HepG2 (cell line): Measurements from ENCODE around the gene G6PC3. TPM values are rescaled to one million over a fixed set of nuclear protein-coding genes. Genes with fewer than 3 reads are reported as not detected.

Experiments used
- FOXO1 ChIP-seq: sonication (generic); formaldehyde crosslinking; IDR thresholded peaks from 2 replicates; pipeline ENCODE4 v1.4.0; 2020; ENCODE audit warnings: missing genetic modification reagents
- HDAC1 ChIP-seq: sonication (generic); formaldehyde crosslinking; IDR thresholded peaks from 2 replicates; pipeline ENCODE4 v1.5.1; 2020; ENCODE audit warnings: mild to moderate bottlenecking, missing genetic modification reagents
- HOXA3 ChIP-seq: sonication (generic); formaldehyde crosslinking; IDR thresholded peaks from 2 replicates; pipeline ENCODE4 v1.5.0; 2020; ENCODE audit warnings: missing genetic modification reagents
- KDM2A ChIP-seq: sonication (generic); formaldehyde crosslinking; IDR thresholded peaks from 2 replicates; pipeline ENCODE4 v1.4.0; 2020; ENCODE audit warnings: low read depth, missing genetic modification reagents, borderline replicate concordance
- KLF12 ChIP-seq: sonication (generic); formaldehyde crosslinking; IDR thresholded peaks from 2 replicates; pipeline ENCODE4 v1.4.0; 2020; ENCODE audit warnings: missing genetic modification reagents, borderline replicate concordance
- RARA ChIP-seq: IDR thresholded peaks from 2 replicates; pipeline ENCODE4 v1.6.1; 2016; ENCODE audit warnings: missing genetic modification reagents, missing compliant biosample characterization
- SMC3 ChIP-seq: IDR thresholded peaks from 2 replicates; pipeline ENCODE4 v1.6.1; 2011; ENCODE audit warnings: low read length, improper control_type of control experiment
- SOX6 ChIP-seq, 2 experiments: fragments of 450-650 bp in 1 of 2; sonication (generic) in 1 of 2; formaldehyde crosslinking in 1 of 2; IDR thresholded peaks; 2 replicates each; pipeline versions ENCODE4 v1.4.0 to v1.6.1; 2017 to 2020; ENCODE audit warnings: antibody characterized with exemption in 1 of 2, mild to moderate bottlenecking in 1 of 2, missing genetic modification reagents in 1 of 2
- TARDBP ChIP-seq: sonication (generic); formaldehyde crosslinking; IDR thresholded peaks from 2 replicates; pipeline ENCODE4 v1.8.0; 2022; ENCODE audit warnings: mild to moderate bottlenecking, missing genetic modification reagents
- ZNF343 ChIP-seq: sonication (generic); formaldehyde crosslinking; IDR thresholded peaks from 2 replicates; pipeline ENCODE4 v1.4.0; 2020; ENCODE audit warnings: mild to moderate bottlenecking, missing genetic modification reagents
- ZNF567 ChIP-seq: sonication (generic); formaldehyde crosslinking; IDR thresholded peaks from 2 replicates; pipeline ENCODE4 v1.8.1; 2023; ENCODE audit warnings: mild to moderate bottlenecking, missing genetic modification reagents, borderline replicate concordance
- polyA plus RNA-seq, 8 experiments: library from polyadenylated mRNA; depleted of rRNA in 3 of 8; stranded (reverse) in 7 of 8; unstranded in 1 of 8; fragments of >200 nt; fragmentation: Illumina TruSeq in 4 of 8; extraction: Trizol in 4 of 8; gene quantifications; 2 replicates each; pipeline versions ENCODE4 v1.2.1 to v1.2.3, GENCODE V29; 2011 to 2016; ENCODE audit warnings: low read depth in 4 of 8, missing spikeins in 1 of 8, mixed read lengths in 1 of 8; ENCODE audit not compliant: insufficient read depth in 1 of 8
- total RNA-seq, 5 experiments: library from RNA; depleted of rRNA; stranded (reverse); fragments of >200 nt; fragmentation: Illumina TruSeq; extraction: Trizol; gene quantifications; 2 replicates each; pipeline ENCODE4 v1.2.3, GENCODE V29; 2016; ENCODE audit warnings: low read depth in 1 of 5
- TF ChIP-seq, protein P1 (sequence below): sonication (generic); formaldehyde crosslinking; IDR thresholded peaks from 2 replicates; pipeline ENCODE4 v1.4.0; 2020; ENCODE audit warnings: missing genetic modification reagents, mild to moderate bottlenecking, borderline replicate concordance
- TF ChIP-seq, protein P2 (sequence below): sonication (generic); formaldehyde crosslinking; conservative IDR thresholded peaks from 2 replicates; pipeline ENCODE4 v1.8.0; 2022; ENCODE audit warnings: low read depth, missing genetic modification reagents
- TF ChIP-seq, protein P3 (sequence below): sonication (generic); formaldehyde crosslinking; conservative IDR thresholded peaks from 2 replicates; pipeline ENCODE4 v1.4.0; 2020; ENCODE audit warnings: missing genetic modification reagents
- TF ChIP-seq, protein P4 (sequence below): sonication (generic); formaldehyde crosslinking; IDR thresholded peaks from 2 replicates; pipeline ENCODE4 v1.8.0; 2022; ENCODE audit warnings: missing genetic modification reagents, mild to moderate bottlenecking, moderate library complexity, borderline replicate concordance
- TF ChIP-seq, protein P5 (sequence below): IDR thresholded peaks from 2 replicates; pipeline ENCODE4 v1.6.1; 2016; ENCODE audit warnings: low read depth, borderline replicate concordance
- TF ChIP-seq, protein P6 (sequence below): sonication (generic); formaldehyde crosslinking; IDR thresholded peaks from 2 replicates; pipeline ENCODE4 v1.8.0; 2022; ENCODE audit warnings: mild to moderate bottlenecking, missing genetic modification reagents; ENCODE audit not compliant: insufficient replicate concordance

Gene G6PC3
- total and polyA plus RNA-seq, 2 of the 13 experiments (the other 11 are each of a cell fraction or from before 2014, with no cell fraction given) = 38.5 to 75.8 TPM

DNA sequence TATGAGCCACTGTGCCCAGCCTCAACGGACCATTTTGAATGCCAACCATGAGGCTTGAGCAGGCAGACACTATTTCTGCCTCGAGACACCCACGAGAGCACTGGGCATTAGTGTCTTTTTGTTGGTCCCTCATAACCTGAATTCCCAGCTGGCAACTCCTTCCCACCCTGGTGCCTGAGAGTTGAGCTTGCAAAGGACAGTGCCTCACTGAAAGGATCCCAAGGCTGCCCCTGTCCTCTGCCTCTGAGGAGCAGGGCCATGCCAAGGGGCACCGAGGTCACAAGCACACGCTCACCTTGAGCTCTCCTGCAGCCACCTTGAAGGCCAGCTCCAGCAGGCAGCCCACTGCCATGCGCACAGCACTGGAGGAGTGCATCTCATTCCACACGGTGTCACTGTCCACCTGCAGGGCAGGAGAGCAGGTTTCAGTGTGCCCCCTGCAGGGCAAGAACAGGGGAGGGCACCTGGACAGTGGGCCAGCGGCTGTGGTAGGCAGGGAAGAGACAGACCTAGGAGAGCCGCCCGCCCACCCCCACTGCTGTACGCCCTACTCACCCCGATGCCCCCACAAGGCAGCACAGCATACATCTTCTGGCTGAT is 12.8 kb downstream of the G6PC3 start (continued):
- TF ChIP-seq, protein P1, sequence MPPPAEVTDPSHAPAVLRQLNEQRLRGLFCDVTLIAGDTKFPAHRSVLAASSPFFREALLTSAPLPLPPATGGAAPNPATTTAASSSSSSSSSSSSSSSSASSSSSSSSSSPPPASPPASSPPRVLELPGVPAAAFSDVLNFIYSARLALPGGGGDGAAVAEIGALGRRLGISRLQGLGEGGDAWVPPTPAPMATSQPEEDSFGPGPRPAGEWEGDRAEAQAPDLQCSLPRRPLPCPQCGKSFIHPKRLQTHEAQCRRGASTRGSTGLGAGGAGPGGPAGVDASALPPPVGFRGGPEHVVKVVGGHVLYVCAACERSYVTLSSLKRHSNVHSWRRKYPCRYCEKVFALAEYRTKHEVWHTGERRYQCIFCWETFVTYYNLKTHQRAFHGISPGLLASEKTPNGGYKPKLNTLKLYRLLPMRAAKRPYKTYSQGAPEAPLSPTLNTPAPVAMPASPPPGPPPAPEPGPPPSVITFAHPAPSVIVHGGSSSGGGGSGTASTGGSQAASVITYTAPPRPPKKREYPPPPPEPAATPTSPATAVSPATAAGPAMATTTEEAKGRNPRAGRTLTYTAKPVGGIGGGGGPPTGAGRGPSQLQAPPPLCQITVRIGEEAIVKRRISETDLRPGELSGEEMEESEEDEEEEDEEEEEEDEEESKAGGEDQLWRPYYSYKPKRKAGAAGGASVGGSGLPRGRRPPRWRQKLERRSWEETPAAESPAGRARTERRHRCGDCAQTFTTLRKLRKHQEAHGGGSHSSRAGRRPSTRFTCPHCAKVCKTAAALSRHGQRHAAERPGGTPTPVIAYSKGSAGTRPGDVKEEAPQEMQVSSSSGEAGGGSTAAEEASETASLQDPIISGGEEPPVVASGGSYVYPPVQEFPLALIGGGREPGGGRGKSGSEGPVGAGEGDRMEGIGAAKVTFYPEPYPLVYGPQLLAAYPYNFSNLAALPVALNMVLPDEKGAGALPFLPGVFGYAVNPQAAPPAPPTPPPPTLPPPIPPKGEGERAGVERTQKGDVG (CRISPR knock-in tag) = no peak
- peak; percentile 72 for TF ChIP-seq FOXO1
- TF ChIP-seq, protein P2, sequence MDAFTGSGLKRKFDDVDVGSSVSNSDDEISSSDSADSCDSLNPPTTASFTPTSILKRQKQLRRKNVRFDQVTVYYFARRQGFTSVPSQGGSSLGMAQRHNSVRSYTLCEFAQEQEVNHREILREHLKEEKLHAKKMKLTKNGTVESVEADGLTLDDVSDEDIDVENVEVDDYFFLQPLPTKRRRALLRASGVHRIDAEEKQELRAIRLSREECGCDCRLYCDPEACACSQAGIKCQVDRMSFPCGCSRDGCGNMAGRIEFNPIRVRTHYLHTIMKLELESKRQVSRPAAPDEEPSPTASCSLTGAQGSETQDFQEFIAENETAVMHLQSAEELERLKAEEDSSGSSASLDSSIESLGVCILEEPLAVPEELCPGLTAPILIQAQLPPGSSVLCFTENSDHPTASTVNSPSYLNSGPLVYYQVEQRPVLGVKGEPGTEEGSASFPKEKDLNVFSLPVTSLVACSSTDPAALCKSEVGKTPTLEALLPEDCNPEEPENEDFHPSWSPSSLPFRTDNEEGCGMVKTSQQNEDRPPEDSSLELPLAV = no peak
- no peak for TF ChIP-seq RARA
- TF ChIP-seq, protein P3, sequence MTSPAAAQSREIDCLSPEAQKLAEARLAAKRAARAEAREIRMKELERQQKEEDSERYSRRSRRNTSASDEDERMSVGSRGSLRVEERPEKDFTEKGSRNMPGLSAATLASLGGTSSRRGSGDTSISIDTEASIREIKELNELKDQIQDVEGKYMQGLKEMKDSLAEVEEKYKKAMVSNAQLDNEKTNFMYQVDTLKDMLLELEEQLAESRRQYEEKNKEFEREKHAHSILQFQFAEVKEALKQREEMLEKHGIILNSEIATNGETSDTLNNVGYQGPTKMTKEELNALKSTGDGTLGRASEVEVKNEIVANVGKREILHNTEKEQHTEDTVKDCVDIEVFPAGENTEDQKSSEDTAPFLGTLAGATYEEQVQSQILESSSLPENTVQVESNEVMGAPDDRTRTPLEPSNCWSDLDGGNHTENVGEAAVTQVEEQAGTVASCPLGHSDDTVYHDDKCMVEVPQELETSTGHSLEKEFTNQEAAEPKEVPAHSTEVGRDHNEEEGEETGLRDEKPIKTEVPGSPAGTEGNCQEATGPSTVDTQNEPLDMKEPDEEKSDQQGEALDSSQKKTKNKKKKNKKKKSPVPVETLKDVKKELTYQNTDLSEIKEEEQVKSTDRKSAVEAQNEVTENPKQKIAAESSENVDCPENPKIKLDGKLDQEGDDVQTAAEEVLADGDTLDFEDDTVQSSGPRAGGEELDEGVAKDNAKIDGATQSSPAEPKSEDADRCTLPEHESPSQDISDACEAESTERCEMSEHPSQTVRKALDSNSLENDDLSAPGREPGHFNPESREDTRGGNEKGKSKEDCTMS (CRISPR knock-in tag) = no peak
- no peak for TF ChIP-seq HDAC1 (CRISPR knock-in tag)
- TF ChIP-seq KLF12 (CRISPR knock-in tag) = no peak
- TF ChIP-seq TARDBP (CRISPR knock-in tag) = 0 out of 2 replicates have a peak, but pooled peaks have one; percentile 19
- TF ChIP-seq, protein P4, sequence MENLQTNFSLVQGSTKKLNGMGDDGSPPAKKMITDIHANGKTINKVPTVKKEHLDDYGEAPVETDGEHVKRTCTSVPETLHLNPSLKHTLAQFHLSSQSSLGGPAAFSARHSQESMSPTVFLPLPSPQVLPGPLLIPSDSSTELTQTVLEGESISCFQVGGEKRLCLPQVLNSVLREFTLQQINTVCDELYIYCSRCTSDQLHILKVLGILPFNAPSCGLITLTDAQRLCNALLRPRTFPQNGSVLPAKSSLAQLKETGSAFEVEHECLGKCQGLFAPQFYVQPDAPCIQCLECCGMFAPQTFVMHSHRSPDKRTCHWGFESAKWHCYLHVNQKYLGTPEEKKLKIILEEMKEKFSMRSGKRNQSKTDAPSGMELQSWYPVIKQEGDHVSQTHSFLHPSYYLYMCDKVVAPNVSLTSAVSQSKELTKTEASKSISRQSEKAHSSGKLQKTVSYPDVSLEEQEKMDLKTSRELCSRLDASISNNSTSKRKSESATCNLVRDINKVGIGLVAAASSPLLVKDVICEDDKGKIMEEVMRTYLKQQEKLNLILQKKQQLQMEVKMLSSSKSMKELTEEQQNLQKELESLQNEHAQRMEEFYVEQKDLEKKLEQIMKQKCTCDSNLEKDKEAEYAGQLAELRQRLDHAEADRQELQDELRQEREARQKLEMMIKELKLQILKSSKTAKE (CRISPR knock-in tag) = peak; percentile 49; the same call in 1 of the 2 replicates
- TF ChIP-seq, protein P5, sequence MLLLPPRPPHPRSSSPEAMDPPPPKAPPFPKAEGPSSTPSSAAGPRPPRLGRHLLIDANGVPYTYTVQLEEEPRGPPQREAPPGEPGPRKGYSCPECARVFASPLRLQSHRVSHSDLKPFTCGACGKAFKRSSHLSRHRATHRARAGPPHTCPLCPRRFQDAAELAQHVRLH (CRISPR knock-in tag) = peak; percentile 57; the same call in 1 of the 2 replicates
- no peak for TF ChIP-seq SOX6 (IDR thresholded peaks at IDR 0.05)
- TF ChIP-seq SOX6 (CRISPR knock-in tag; IDR thresholded peaks at IDR 0.05) = peak; percentile 46; the same call in 1 of the 2 replicates
- TF ChIP-seq, protein P6, sequence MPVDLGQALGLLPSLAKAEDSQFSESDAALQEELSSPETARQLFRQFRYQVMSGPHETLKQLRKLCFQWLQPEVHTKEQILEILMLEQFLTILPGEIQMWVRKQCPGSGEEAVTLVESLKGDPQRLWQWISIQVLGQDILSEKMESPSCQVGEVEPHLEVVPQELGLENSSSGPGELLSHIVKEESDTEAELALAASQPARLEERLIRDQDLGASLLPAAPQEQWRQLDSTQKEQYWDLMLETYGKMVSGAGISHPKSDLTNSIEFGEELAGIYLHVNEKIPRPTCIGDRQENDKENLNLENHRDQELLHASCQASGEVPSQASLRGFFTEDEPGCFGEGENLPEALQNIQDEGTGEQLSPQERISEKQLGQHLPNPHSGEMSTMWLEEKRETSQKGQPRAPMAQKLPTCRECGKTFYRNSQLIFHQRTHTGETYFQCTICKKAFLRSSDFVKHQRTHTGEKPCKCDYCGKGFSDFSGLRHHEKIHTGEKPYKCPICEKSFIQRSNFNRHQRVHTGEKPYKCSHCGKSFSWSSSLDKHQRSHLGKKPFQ (CRISPR knock-in tag) = no peak
- TF ChIP-seq ZNF567 (CRISPR knock-in tag) = no peak
- peak; percentile 79 for TF ChIP-seq SMC3
- TF ChIP-seq HOXA3 (CRISPR knock-in tag) = peak; percentile 64; the same call in 1 of the 2 replicates
- peak; percentile 69 for TF ChIP-seq KDM2A
- TF ChIP-seq ZNF343 (CRISPR knock-in tag) = no peak
